ENCODE measurements around the gene DDX54. TPM values are rescaled to one million over a fixed set of nuclear protein-coding genes. Genes with fewer than 3 reads are reported as not detected.

The DDX54 gene
- polyA plus RNA-seq, 3 donors from 2014 or later: 7.8 to 34.2 (median 11.0) TPM

DNA sequence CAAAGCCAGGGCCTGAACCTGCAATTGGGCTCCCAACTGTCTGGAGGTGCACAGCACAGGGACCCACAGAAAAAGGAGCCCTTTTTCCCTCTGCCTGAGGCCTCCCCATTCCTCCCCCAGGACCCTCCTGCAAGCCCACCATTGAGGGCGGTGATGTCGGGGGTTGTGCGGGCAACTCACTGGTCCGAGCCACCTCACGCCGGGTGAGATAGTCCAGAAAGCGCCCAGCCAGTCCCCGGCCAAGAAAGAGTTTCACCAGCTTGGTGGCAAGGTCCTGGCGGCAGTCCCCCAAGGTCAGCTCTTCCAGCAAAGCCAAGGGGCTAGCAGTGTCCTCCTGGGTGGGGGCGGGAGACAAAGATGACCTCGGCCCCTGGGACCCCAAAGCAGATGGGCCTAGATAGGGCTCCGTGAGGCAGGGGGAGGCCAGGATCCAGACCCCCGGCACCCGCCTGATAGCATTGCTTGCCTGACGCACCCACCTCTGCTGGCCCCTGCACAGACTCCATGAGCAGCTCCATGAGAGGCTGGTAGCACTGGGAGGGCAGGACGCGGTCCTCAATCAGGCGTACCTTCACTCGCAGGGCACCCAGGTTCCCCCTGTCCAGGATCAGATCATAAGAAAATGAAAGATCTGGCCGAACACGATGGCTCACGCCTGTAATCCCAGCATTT is 69.7 kb downstream of the DDX54 start:
- Mint-ChIP-seq H3K9me3 (no peaks in the 10 kb centered on the region), H3K4me1 (no peaks in the 10 kb centered on the region), H3K4me3 (no peak overlapping the region), H3K27me3 (ENCODE audit: low read depth in 3 of 3) (peaks cover 0 to 4% (median 2%) of the 10 kb centered on the region in 3 donors), H3K27ac (no peak overlapping the region), H3K36me3 (no peaks in the 10 kb centered on the region)
- DNase-seq: no peak

DNA sequence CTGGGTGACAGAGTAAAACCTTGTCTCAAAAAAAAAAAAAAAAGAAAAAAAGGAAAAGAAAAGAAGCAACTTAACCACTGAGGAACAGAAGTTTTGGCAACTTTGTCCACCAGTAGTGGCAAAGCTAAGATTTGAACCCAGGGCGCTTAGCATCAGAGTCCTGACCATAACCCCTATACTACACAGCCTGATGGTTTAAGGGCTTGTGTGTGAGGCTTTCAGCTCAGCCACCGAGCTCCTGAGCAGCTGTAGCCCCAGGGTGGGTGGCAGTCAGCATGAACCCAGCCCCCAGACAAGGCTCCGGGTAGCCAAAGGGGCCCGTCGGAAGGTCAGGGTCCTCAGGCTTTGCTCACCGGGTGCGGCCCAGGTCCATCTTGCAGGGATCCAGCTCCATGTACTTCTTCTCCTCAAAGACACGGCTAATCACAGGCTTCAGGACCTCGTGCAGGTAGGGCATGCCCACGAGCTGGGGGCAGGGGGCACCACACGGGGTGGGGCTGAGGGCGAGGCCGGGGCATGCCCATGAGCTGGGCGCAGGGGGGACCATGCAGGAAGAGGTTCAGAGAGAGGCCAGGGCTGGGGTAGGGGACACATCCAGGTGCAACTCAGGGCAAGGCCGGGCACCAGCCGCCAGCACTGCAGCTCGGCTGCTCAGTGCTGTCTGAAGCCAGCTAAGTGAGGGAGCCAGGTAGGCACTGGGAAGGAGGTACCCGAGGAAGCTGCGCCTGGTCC is 70.7 kb downstream of the DDX54 start:
- no peak for DNase-seq
- Mint-ChIP-seq H3K36me3 (no peaks in the 10 kb centered on the region), H3K27ac (peak overlapping the region in 1 of 6 donors; percentile 22), H3K4me3 (no peak overlapping the region), H3K4me1 (peaks cover 0 to 9% of the 10 kb centered on the region in 2 donors), H3K9me3 (no peaks in the 10 kb centered on the region), H3K27me3 (ENCODE audit: low read depth in 3 of 3) (peaks cover 0 to 2% (median 0%) of the 10 kb centered on the region in 3 donors)

DNA sequence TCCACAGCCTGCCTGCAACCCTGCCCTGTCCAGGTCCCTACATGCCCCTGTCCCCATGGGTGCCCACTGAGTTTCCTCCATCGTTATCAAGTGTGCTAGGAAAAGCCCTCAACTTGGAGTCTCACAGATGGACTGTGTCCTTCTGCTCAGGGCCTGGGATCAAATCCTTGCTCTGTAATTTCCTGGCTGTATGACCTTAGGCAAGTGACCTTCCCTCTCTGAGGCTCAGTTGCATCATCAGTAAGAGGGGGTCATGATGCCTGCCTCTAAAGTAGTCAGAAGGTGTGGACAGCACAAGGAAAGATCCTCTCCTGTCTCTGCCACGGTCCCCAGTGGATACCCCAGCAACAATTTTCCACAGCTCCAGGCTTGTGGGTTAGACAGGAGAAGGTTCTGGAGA is 71.9 kb downstream of the DDX54 start:
- Mint-ChIP-seq H3K27me3 (ENCODE audit: low read depth in 3 of 3) (peaks cover 0 to 2% (median 0%) of the 10 kb centered on the region in 3 donors), H3K9me3 (no peaks in the 10 kb centered on the region), H3K36me3 (no peaks in the 10 kb centered on the region), H3K27ac (no peak overlapping the region), H3K4me3 (no peak overlapping the region), H3K4me1 (peaks cover 0 to 9% of the 10 kb centered on the region in 2 donors)
- DNase-seq: no peak

GRCh38 chr12:113112043-113112899 is 73.0 kb downstream of the DDX54 start:
- Mint-ChIP-seq H3K27me3 (ENCODE audit: low read depth in 3 of 3) (no peaks in the 10 kb centered on the region), H3K4me1 (peaks cover 0 to 9% of the 10 kb centered on the region in 2 donors), H3K27ac (no peak overlapping the region), H3K9me3 (no peaks in the 10 kb centered on the region), H3K4me3 (no peak overlapping the region), H3K36me3 (no peaks in the 10 kb centered on the region)
- no peak for DNase-seq

GRCh38 chr12:113111247-113111646 is 74.0 kb downstream of the DDX54 start:
- Mint-ChIP-seq H3K36me3 (no peaks in the 10 kb centered on the region), H3K27ac (no peak overlapping the region), H3K4me1 (peaks cover 0 to 14% of the 10 kb centered on the region in 2 donors), H3K4me3 (no peak overlapping the region), H3K27me3 (ENCODE audit: low read depth in 3 of 3) (peaks cover 0 to 3% (median 0%) of the 10 kb centered on the region in 3 donors), H3K9me3 (no peaks in the 10 kb centered on the region)
- no peak for DNase-seq

- Mint-ChIP-seq H3K9me3 (no peaks in the 10 kb centered on the region), H3K27me3 (ENCODE audit: low read depth in 3 of 3) (peaks cover 0 to 3% (median 0%) of the 10 kb centered on the region in 3 donors), H3K4me1 (peaks cover 0 to 14% of the 10 kb centered on the region in 2 donors), H3K4me3 (no peak overlapping the region), H3K27ac (peak overlapping the region in 3 of 6 donors; percentile 35 to 50 (median 45)), H3K36me3 (no peaks in the 10 kb centered on the region)
- peak; percentile 23 to 48 (median 43) for DNase-seq
Observed at GRCh38 chr12:113109872-113110599, 75.2 kb downstream of the DDX54 start.

DNA sequence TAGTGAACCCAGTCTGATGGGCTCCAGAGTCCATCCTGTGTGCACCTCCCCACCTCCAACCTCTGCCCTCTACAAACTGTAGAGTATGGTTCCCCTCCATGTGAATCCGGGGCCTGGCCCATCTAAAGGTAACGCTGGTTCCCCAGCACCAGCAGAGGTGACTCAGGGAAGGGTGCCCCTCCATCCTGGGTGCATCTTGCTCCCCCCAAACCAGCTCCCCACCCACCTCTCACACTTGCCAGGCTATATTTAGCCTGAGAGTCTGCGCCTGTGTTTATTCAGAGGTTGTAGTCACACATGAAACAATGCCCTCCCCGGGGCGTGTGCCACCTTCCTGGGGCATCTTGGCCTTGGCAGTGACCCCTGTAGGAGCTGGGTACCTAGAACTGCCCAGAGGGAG is 75.9 kb downstream of the DDX54 start:
- peaks cover 0 to 14% of the 10 kb centered on the region in 2 donors for H3K4me1 Mint-ChIP-seq
- no peak for DNase-seq
- no peaks in the 10 kb centered on the region for H3K36me3 Mint-ChIP-seq
- peaks cover 0 to 3% (median 0%) of the 10 kb centered on the region in 3 donors for H3K27me3 Mint-ChIP-seq (ENCODE audit: low read depth in 3 of 3)
- no peak overlapping the region for H3K4me3 Mint-ChIP-seq
- no peaks in the 10 kb centered on the region for H3K9me3 Mint-ChIP-seq
- peak overlapping the region in 1 of 6 donors; percentile 45 for H3K27ac Mint-ChIP-seq

DNA sequence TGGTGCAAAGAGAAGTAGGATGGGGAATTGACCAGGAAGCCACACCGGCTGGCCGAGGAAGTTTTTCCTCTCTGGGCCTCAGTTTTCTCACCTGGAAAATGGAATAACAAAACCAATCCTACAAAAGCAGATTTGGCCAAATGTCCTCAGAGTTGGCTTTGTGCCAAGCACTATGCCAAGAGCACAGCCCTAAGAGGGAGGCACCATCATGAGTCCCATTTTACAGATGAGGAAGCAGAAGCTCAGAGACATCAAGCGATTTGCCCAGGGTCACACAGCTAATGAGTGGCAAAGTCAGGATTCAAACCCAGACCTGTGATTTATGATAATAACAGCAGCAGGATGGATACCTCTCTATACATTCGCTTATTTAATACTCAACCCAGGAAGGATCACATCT is 77.0 kb downstream of the DDX54 start:
- no peak overlapping the region for H3K4me3 Mint-ChIP-seq
- no peak for DNase-seq
- peaks cover 0 to 3% (median 0%) of the 10 kb centered on the region in 3 donors for H3K27me3 Mint-ChIP-seq (ENCODE audit: low read depth in 3 of 3)
- H3K27ac Mint-ChIP-seq: no peak overlapping the region
- H3K4me1 Mint-ChIP-seq: peaks cover 1 to 14% of the 10 kb centered on the region in 2 donors
- H3K9me3 Mint-ChIP-seq: no peaks in the 10 kb centered on the region
- H3K36me3 Mint-ChIP-seq: no peaks in the 10 kb centered on the region

Other genes starting within 250 kb of the DDX54 start
- gene OAS3, start 247.0 kb downstream of the DDX54 start, polyA plus RNA-seq: 10 to 100 TPM in 1 of 3 donors, 1 to 10 TPM in 2; 2.2 to 16.7 (median 9.0) TPM
- 10 to 100 TPM; 24.3 to 64.5 (median 26.9) TPM for gene OAS2, start 207.0 kb downstream of the DDX54 start, polyA plus RNA-seq
- 1 to 10 TPM in 2 of 3 donors, not detected in 1; 1.1 to 2.1 TPM for gene DTX1, start 128.7 kb downstream of the DDX54 start, polyA plus RNA-seq
- gene RASAL1, start 49.7 kb downstream of the DDX54 start, polyA plus RNA-seq: not detected
- not detected for gene CFAP73, start 35.8 kb downstream of the DDX54 start, polyA plus RNA-seq
- gene RITA1, start 243 bp upstream of the DDX54 start, polyA plus RNA-seq: 10 to 100 TPM; 31.3 to 36.6 (median 33.1) TPM
- gene TPCN1, start 36.0 kb upstream of the DDX54 start, polyA plus RNA-seq: 1 to 10 TPM in 2 of 3 donors, not detected in 1; 3.0 to 3.1 TPM
- 10 to 100 TPM in 2 of 3 donors, 1 to 10 TPM in 1; 8.0 to 18.6 (median 10.3) TPM for gene SLC8B1, start 149.6 kb upstream of the DDX54 start, polyA plus RNA-seq
- gene PLBD2, start 173.1 kb upstream of the DDX54 start, polyA plus RNA-seq: 10 to 100 TPM in 1 of 3 donors, 1 to 10 TPM in 2; 4.8 to 10.1 (median 5.5) TPM
- 1 to 10 TPM in 1 of 3 donors, not detected in 2; 1.4 TPM for gene SDS, start 218.4 kb upstream of the DDX54 start, polyA plus RNA-seq
- gene SDSL, start 236.9 kb upstream of the DDX54 start, polyA plus RNA-seq: 1 to 10 TPM; 1.1 to 3.9 (median 2.7) TPM